Activated CD8-positive, alpha-beta memory T cell treated with anti-CD3 and anti-CD28 coated beads for 36 hours (primary cell): ENCODE results near the gene KCND1. TPM values are rescaled to one million over a fixed set of nuclear protein-coding genes. Genes with fewer than 3 reads are reported as not detected.

Experiments used
- CTCF ChIA-PET: fragments of 350-600 bp; sonication (Branson Sonifier 250); formaldehyde crosslinking; loops from one replicate; lab custom pipeline; 2021; ENCODE audit warnings: antibody characterized with exemption; lab: Charles Lee
- POLR2A ChIA-PET: fragments of 350-600 bp; sonication (Branson Sonifier 250); formaldehyde crosslinking; loops from one replicate; lab custom pipeline; 2021; ENCODE audit warnings: antibody characterized with exemption; lab: Charles Lee
- total RNA-seq, 2 experiments: library from RNA; stranded (reverse); gene quantifications; one replicate each; pipeline ENCODE4 v1.2.3, GENCODE V29; 2021

Gene KCND1
- total RNA-seq, 2 experiments from 2014 or later = 1.1 TPM

DNA sequence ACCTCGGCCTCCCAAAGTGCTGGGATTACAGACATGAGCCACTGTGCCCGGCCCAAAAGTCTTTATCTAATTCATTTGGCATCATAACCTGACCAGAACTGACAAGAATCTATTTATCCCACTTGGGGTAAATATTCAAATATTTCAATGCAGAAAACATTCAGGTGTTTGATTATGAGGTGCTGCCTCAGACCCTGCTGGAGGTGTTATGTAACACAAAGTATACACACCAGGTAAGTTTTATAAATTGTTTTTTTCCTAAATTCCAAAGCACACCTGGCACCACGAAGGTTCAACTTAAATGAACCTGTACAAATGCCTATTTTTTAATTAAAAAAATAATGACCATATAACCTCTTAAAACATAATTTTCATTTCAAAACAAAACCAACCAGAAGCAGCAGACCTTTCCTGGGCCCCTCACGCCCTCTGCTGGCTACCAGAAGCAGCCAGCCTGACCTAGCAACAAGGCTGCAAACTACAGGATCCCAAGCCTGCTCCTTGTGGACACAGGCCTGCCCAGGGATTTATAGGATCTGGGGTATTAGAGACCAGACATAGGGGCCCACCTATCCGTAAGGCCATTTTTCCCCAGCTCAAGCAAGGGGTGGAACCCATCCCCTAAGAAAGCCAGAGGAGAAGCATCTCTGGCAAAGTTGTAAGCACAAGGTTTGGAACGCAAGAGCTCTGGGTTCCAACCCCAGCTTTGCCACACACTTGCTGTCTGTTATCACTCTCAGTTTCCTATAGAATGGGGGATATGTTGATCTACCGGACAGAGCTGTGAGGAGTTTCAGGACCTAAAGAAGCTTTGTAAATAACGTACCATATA, 25.9 kb downstream of the KCND1 start:
- POLR2A ChIA-PET = interaction anchor here (1.0 kb wide), 1 partner anchor 9 kb away, joined by 3 read pairs; no protein-coding TSS in a partner anchor
- CTCF ChIA-PET = interaction anchor here (1.0 to 1.5 kb wide), 5 partner anchors 10 to 55 kb away, joined by 3 to 4 read pairs (median 4); no protein-coding TSS in a partner anchor

DNA sequence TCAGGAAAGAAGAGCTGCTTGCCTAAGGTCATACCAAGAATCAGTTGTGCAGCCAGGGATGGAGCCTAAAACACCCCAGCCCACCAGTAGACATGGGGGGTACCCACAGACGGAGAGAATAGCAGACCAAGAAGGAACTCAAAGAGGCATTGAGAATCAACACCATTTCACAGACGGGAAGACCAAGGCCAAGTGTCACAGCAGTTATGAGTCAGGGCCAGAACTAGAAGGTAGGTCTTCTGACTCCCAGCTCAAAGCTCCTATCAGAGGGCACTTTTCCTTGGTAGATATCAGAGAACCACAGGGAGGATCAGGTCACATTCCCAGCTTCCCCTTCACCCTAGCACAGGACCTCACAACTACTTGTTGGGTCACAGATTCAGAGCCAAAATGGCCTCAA, 28.7 kb downstream of the KCND1 start:
- POLR2A ChIA-PET = interaction anchor here (1.2 to 1.6 kb wide), 2 partner anchors 24 to 51 kb away, joined by 4 to 6 read pairs; partner anchors contain the start of gene PIM2
- CTCF ChIA-PET = interaction anchor here (1.2 kb wide), 1 partner anchor 13 kb away, joined by 3 read pairs; no protein-coding TSS in a partner anchor

DNA sequence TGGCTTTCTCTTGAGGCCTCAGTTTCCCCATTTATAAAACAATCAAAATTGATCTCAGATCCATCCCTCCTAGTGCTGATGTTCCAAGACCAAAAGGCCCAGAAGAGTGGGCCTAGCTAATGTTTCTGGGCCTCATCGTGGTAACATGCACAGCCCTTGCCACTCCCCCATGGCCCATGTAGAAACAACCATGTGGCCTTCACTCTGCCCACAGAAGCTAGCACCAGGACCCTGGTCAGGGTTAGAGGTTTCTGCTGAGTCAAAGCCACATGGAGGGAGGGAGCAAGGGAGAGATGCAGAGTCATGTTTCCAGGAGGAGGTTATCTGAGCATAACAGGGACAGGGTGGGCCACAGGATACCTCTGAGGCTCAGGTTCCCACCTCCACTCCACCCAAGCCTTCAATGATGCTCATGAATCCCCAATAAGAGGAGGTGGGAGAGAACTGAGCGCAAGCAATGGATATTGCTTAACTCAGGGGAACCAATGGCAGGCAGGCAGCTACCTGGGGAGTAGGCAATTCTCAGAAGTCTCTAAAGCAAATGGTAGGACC, 31.2 kb downstream of the KCND1 start:
- ChIA-PET POLR2A (interaction anchor here (0.7 to 6.7 kb wide), 2 partner anchors 21 to 42 kb away, joined by 3 to 76 read pairs; partner anchors contain the start of genes PIM2 and PQBP1), CTCF (interaction anchor here (0.5 to 2.6 kb wide), 4 partner anchors 21 to 284 kb away, joined by 3 to 13 read pairs (median 4); partner anchors contain the start of gene PIM2)

- CTCF ChIA-PET = interaction anchor here (0.6 to 2.6 kb wide), 6 partner anchors 9 to 81 kb away, joined by 3 to 13 read pairs (median 4); partner anchors contain the start of gene PIM2
- POLR2A ChIA-PET = interaction anchor here (0.7 to 6.7 kb wide), 3 partner anchors 21 to 42 kb away, joined by 3 to 76 read pairs (median 8); partner anchors contain the start of genes PIM2, PQBP1 and SLC35A2
These were observed 32.0 kb downstream of the KCND1 start for GRCh38 chrX:48939524-48940228.

- POLR2A ChIA-PET = interaction anchor here (0.8 to 6.7 kb wide), 4 partner anchors 16 to 105 kb away, joined by 3 to 76 read pairs (median 6); partner anchors contain the start of genes PIM2, SLC35A2 and TFE3
- CTCF ChIA-PET = interaction anchor here (0.6 to 1.6 kb wide), 5 partner anchors 21 to 82 kb away, joined by 3 to 6 read pairs (median 3); no protein-coding TSS in a partner anchor
These were observed 32.8 kb downstream of the KCND1 start for GRCh38 chrX:48938721-48939425.

GRCh38 chrX:48937054-48937907, 34.4 kb downstream of the KCND1 start:
- ChIA-PET CTCF (interaction anchor here (0.7 to 2.0 kb wide), 8 partner anchors 13 to 306 kb away, joined by 3 to 9 read pairs (median 3); partner anchors contain the start of genes PIM2, PQBP1, SLC35A2 and TIMM17B), POLR2A (interaction anchor here (0.6 to 6.7 kb wide), 6 partner anchors 9 to 224 kb away, joined by 3 to 76 read pairs (median 6); partner anchors contain the start of genes PIM2 and SLC35A2)

DNA sequence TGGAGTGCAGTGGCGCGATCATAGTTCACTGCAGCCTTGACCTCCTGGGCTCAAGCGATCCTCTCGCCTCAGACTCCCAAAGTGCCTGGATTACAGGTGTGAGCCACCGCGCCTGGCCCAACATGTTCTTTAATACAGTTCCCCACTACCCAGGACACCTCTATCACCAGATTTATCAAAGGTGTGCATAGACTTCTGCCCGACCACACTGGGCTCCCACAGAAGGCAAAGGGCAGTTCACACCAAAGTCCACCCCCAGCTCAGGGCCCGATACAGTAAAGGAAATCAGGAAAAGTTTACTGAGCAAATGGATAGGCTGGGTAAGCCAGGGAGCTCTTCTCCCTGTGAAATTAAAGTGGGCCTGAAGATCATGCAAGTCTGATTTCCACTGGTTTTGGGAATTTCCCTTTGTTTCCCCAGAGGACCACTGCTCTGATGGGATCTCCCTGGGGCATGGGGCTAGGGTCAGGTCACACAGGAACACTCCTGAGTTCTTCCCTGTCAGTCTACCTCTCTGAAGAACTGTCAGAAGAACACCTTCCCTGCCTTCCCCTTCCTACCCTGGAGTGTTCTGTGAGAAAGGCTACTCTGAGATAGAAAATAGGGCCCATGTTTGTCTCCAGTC, 35.1 kb downstream of the KCND1 start:
- CTCF ChIA-PET = interaction anchor here (1.0 to 2.0 kb wide), 5 partner anchors 13 to 305 kb away, joined by 3 to 9 read pairs (median 5); partner anchors contain the start of gene SLC35A2

DNA sequence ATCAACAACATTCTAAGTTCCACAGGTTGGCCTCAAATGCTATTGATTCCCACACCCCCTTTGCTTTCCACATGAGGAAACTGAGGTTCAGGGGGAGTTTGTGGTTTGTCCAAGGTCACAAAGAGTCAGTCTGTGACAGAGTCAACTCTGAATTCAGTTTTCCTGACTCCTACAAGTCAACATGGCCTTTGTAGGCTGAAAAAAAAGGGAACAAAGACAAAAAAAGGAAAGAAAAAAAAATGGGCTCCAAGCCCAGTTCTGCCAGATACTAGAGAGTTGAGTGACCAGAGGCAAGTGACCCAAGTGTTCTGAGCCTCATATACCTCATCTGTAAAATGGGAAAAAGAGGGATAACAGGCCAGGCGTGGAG, 36.4 kb downstream of the KCND1 start:
- ChIA-PET POLR2A (interaction anchor here (6.7 kb wide), 1 partner anchor 16 kb away, joined by 76 read pairs; the partner anchor contains the start of gene PIM2), CTCF (interaction anchor here (0.6 to 0.7 kb wide), 2 partner anchors 15 to 81 kb away, joined by 3 to 6 read pairs; no protein-coding TSS in a partner anchor)

More for the DNA sequence above, 35.1 kb downstream of the KCND1 start:
- POLR2A ChIA-PET = interaction anchor here (1.1 to 6.7 kb wide), 4 partner anchors 10 to 25 kb away, joined by 3 to 76 read pairs (median 8); partner anchors contain the start of genes PIM2 and SLC35A2

DNA sequence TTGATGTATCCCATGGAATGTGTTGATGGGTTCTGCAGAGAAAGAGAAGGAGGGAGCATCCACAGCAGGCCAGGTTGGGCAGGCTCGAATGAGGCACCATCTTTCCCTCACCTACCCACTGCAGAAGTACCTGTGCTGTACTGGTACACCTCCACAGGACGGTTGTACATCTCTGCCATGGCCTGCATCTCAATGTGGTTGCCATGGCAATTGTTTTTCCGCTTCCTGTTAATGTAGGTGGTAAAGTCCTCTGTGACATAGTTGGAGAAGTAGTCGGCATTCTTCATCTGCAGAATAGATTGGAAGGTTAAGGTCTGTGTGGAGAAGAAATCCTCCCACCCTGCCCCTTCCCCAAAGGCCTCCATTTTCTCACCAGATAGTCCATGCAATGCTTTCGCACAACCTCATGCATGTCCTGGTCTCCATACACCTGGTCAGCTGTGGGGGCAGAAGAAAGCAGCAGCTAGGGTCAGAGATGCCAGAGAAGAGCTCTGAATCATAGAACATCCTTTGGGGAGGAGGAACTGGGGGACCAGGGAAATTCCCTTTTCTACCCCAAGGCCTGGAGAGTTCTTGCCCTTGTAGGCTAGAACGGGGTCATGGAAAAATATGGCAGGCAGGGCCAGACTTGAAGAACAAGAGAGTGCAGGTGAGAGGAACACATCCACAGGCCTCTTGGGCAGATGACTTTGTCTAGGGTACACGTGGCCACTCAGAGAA, 36.9 kb downstream of the KCND1 start:
- ChIA-PET CTCF (interaction anchor here (0.6 to 0.9 kb wide), 2 partner anchors 15 to 80 kb away, joined by 3 to 4 read pairs; no protein-coding TSS in a partner anchor), POLR2A (no interaction called here)

GRCh38 chrX:48933757-48934156, 37.9 kb downstream of the KCND1 start:
- CTCF ChIA-PET = interaction anchor here (0.9 kb wide), 1 partner anchor 14 kb away, joined by 4 read pairs; no protein-coding TSS in a partner anchor

GRCh38 chrX:48927736-48928382, 43.8 kb downstream of the KCND1 start:
- POLR2A ChIA-PET = no interaction called here
- CTCF ChIA-PET = no interaction called here

More at GRCh38 chrX:48933757-48934156, 37.9 kb downstream of the KCND1 start:
- POLR2A ChIA-PET = interaction anchor here (0.7 kb wide), 1 partner anchor 197 kb away, joined by 5 read pairs; no protein-coding TSS in a partner anchor

- ChIA-PET CTCF (no interaction called here), POLR2A (no interaction called here)
These were observed 44.5 kb downstream of the KCND1 start for GRCh38 chrX:48927123-48927522.

GRCh38 chrX:48924270-48924669, 47.4 kb downstream of the KCND1 start:
- CTCF ChIA-PET = interaction anchor here (1.1 kb wide), 1 partner anchor 13 kb away, joined by 5 read pairs; no protein-coding TSS in a partner anchor
- POLR2A ChIA-PET = no interaction called here

GRCh38 chrX:48923771-48924170, 47.9 kb downstream of the KCND1 start:
- POLR2A ChIA-PET = no interaction called here
- CTCF ChIA-PET = interaction anchor here (1.1 kb wide), 1 partner anchor 13 kb away, joined by 5 read pairs; no protein-coding TSS in a partner anchor

DNA sequence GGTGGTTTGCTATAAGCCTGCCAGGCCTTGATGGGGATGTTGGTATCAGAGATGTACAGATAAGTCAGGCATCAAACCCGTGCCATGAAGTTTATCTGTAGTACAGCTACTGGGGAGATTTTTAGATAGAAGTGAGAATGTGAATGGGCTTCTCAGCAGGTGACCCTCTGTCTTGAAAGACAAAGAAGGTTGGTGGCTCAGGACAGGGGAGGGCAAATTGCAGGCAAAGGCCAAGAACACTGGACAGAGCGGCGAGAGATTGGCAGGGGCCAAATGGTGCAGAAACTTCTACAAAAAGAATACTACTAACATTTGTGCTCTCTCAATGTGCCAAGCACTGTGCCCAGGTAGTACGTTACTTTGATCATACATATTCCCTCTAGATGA, 50.9 kb downstream of the KCND1 start:
- POLR2A ChIA-PET = interaction anchor here (0.8 to 3.4 kb wide), 3 partner anchors 9 to 24 kb away, joined by 3 to 76 read pairs (median 4); partner anchors contain the start of gene SLC35A2
- CTCF ChIA-PET = interaction anchor here (0.6 to 2.6 kb wide), 5 partner anchors 15 to 26 kb away, joined by 3 to 13 read pairs (median 6); partner anchors contain the start of gene PQBP1
